Endothelial cell of umbilical vein (primary cell): Measurements from ENCODE around the gene JAZF1. TPM values are rescaled to one million over a fixed set of nuclear protein-coding genes. Genes with fewer than 3 reads are reported as not detected.

Source experiments
- BruUV-seq: library from RNA; stranded (reverse); fragments of 400-500 nt; replicated peaks from 2 replicates; lab custom pipeline; 2021; lab: Mats Ljungman, UMichigan
- CTCF ChIA-PET: fragments of 300-600, 350-600 bp; sonication (Branson Sonifier 250); formaldehyde crosslinking; loops from one replicate; lab custom pipeline; 2021; ENCODE audit warnings: antibody characterized with exemption, inconsistent platforms; lab: Charles Lee
- POLR2A ChIA-PET: fragments of 300-600, 350-600 bp; sonication (Branson Sonifier 250); formaldehyde crosslinking; loops from one replicate; lab custom pipeline; 2021; ENCODE audit warnings: antibody characterized with exemption, inconsistent platforms; lab: Charles Lee
- DNase-seq: peaks from one replicate; pipeline ENCODE4 v3.0.0-alpha.2; 2011; ENCODE audit warnings: low read depth, low spot score
- FAIRE-seq: peaks from 2 replicates; lab custom pipeline; 2011; peaks lifted over from hg19 to GRCh38; lab: Jason Lieb, UNC
- H2AFZ ChIP-seq: 2 replicates; pipeline ENCODE4 v1.6.0; 2012; ENCODE audit warnings: low read depth, low read length, control low read depth, inconsistent platforms
- H3K27ac ChIP-seq: 2 replicates; pipeline ENCODE4 v1.5.1; 2011; ENCODE audit warnings: low read depth, mild to moderate bottlenecking, control low read depth, low read length, moderate library complexity; ENCODE audit not compliant: insufficient read depth
- H3K27me3 ChIP-seq, 2 experiments: 2 replicates each; pipeline versions ENCODE4 v1.6.0 to v1.6.1; 2011; ENCODE audit warnings: low read length in 2 of 2, mixed read lengths in 1 of 2; ENCODE audit not compliant: control insufficient read depth in 2 of 2, insufficient read depth in 2 of 2
- H3K36me3 ChIP-seq, 2 experiments: 2 replicates in 1 of 2; 3 replicates in 1 of 2; pipeline ENCODE4 v1.5.1; 2011; ENCODE audit warnings: low read length in 2 of 2, mild to moderate bottlenecking in 1 of 2, moderate library complexity in 1 of 2; ENCODE audit not compliant: control insufficient read depth in 2 of 2, insufficient read depth in 2 of 2; ENCODE audit errors: extremely low read depth in 1 of 2
- H3K4me1 ChIP-seq: 3 replicates; pipeline ENCODE4 v1.5.1; 2011; ENCODE audit warnings: mild to moderate bottlenecking, low read length; ENCODE audit not compliant: control insufficient read depth, insufficient read depth; ENCODE audit errors: extremely low read depth
- H3K4me2 ChIP-seq: 2 replicates; pipeline ENCODE4 v1.6.1; 2011; ENCODE audit warnings: low read length, control low read depth, mixed read lengths; ENCODE audit not compliant: insufficient read depth
- H3K4me3 ChIP-seq, 3 experiments: fragments of 200-600 bp in 1 of 3; sonication (generic), shearing (Covaris generic) in 1 of 3; replicated peaks in 1 of 3; 2 replicates each; pipeline ENCODE4 v1.5.1; 2011 to 2016; ENCODE audit warnings: control low read depth in 3 of 3, low read length in 3 of 3, mild to moderate bottlenecking in 2 of 3, inconsistent platforms in 1 of 3, low read depth in 1 of 3, moderate library complexity in 1 of 3; ENCODE audit not compliant: insufficient read depth in 1 of 3
- H3K79me2 ChIP-seq: 2 replicates; pipeline ENCODE4 v1.6.0; 2012; ENCODE audit warnings: low read length, inconsistent platforms; ENCODE audit not compliant: control insufficient read depth, insufficient read depth
- H3K9ac ChIP-seq: replicated peaks from 2 replicates; pipeline ENCODE3; 2011; ENCODE audit warnings: low read length, control low read depth; ENCODE audit not compliant: insufficient read depth; ENCODE audit errors: extremely low read depth
- H3K9me1 ChIP-seq: replicated peaks from 3 replicates; pipeline ENCODE4 v1.6.0; 2011; ENCODE audit warnings: mild to moderate bottlenecking, low read length; ENCODE audit not compliant: control insufficient read depth, insufficient read depth; ENCODE audit errors: extremely low read depth
- H3K9me3 ChIP-seq: replicated peaks from 2 replicates; pipeline ENCODE4 v1.5.1; 2012; ENCODE audit warnings: low read length, inconsistent platforms; ENCODE audit not compliant: control insufficient read depth, insufficient read depth
- H4K20me1 ChIP-seq: replicated peaks from 2 replicates; pipeline ENCODE3; 2011; ENCODE audit warnings: mild to moderate bottlenecking, low read length; ENCODE audit not compliant: control insufficient read depth, insufficient read depth; ENCODE audit errors: extremely low read depth
- EZH2 ChIP-seq: IDR thresholded peaks from 2 replicates; pipeline ENCODE4 v1.6.1; 2012; ENCODE audit warnings: borderline replicate concordance, low read depth, mild to moderate bottlenecking, moderate library complexity, low read length, inconsistent platforms; ENCODE audit not compliant: severe bottlenecking
- FOS ChIP-seq: IDR thresholded peaks from 2 replicates; pipeline ENCODE4 v1.6.1; 2011; ENCODE audit warnings: mild to moderate bottlenecking, low read length, moderate library complexity, borderline replicate concordance; ENCODE audit not compliant: insufficient read depth
- GATA2 ChIP-seq: IDR thresholded peaks from 2 replicates; pipeline ENCODE4 v1.7.0; 2011; ENCODE audit warnings: low read depth, mild to moderate bottlenecking, moderate library complexity, mixed read lengths, low read length; ENCODE audit not compliant: insufficient read length, insufficient read depth
- POLR2A ChIP-seq: IDR thresholded peaks from 2 replicates; pipeline ENCODE4 v1.6.1; 2012; ENCODE audit warnings: low read depth, mild to moderate bottlenecking, control low read depth, low read length
- POLR2AphosphoS5 ChIP-seq: IDR thresholded peaks from 2 replicates; pipeline ENCODE4 v1.6.1; 2012; ENCODE audit warnings: low read depth, mild to moderate bottlenecking, control low read depth, low read length, moderate library complexity; ENCODE audit not compliant: insufficient read depth
- dilution Hi-C: fragments of 300-500 bp; cut with MboI; formaldehyde crosslinking; loops from one replicate; pipeline ENCODE4 v1.15.0; 2019; ENCODE audit warnings: low sequenced_read_pairs; ENCODE audit not compliant: extremely low pct_ligation_motif_present
- intact Hi-C: fragments of 100-400 bp; cut with micrococcal nuclease; formaldehyde crosslinking; loops from one replicate; pipeline ENCODE4 v1.10.0; 2022
- polyA plus RNA-seq, 4 experiments: library from polyadenylated mRNA; depleted of rRNA in 3 of 4; stranded (reverse) in 3 of 4; unstranded in 1 of 4; fragments of >200 nt; gene quantifications; 2 replicates each; pipeline versions ENCODE4 v1.2.1 to v1.2.3, GENCODE V29; 2011 to 2012; ENCODE audit warnings: missing spikeins in 1 of 4
- total RNA-seq: library from RNA; stranded (reverse); gene quantifications from 2 replicates; pipeline ENCODE4 v1.2.3, GENCODE V29; 2021
- TF ChIP-seq, protein P1 (sequence below), 2 donors: IDR thresholded peaks; 1 replicate in 1 of 2; 2 replicates in 1 of 2; pipeline ENCODE4 v1.5.1; 2011; ENCODE audit warnings: low read length in 2 of 2, mild to moderate bottlenecking in 2 of 2, moderate library complexity in 2 of 2, control low read depth in 1 of 2, inconsistent platforms in 1 of 2, low read depth in 1 of 2; ENCODE audit not compliant: insufficient read depth in 1 of 2; ENCODE audit errors: extremely low read depth in 1 of 2
- TF ChIP-seq, protein P2 (sequence below): IDR thresholded peaks from 2 replicates; pipeline ENCODE4 v1.6.1; 2011; ENCODE audit not compliant: insufficient read depth, insufficient read length

JAZF1 gene
- total and polyA plus RNA-seq, 2 donors (not counting 3 experiments of a cell fraction or from before 2014, with no cell fraction given) = 2.5 to 16.9 TPM

DNA sequence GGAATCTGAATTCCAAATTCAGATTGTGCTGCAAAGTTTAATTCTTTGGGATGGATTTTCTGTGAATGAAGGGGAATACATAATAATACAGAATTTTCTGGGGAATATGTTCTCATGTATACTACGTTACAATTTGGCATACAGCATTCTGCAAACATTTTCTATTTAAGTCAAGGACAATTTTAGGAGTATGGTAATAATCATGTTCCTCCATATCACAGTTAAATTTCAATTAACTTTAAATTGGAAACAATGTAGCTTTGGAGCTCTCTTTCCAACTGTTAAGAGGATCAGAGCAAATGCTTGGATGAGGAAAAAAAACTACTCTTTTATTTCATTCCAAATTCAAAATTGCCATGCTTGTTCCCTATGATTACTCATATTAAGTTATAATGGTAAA is 217.5 kb downstream of the JAZF1 start:
- dilution Hi-C loops (no loop called here), intact Hi-C loops (no loop called here)
- ChIA-PET CTCF (interaction anchor here (1.4 kb wide), 1 partner anchor 9 kb away, joined by 3 read pairs; no protein-coding TSS in a partner anchor), POLR2A (no interaction called here)
- Histone ChIP-seq H3K27ac (no peak overlapping the region), H3K79me2 (no peaks in the 10 kb centered on the region), H3K9me1 (no peaks in the 10 kb centered on the region), H4K20me1 (no peaks in the 10 kb centered on the region), H3K4me1 (no peaks in the 10 kb centered on the region), H3K9me3 (no peaks in the 10 kb centered on the region), H3K36me3 (no peaks in the 10 kb centered on the region), H2AFZ (no peak overlapping the region), H3K27me3 (no peaks in the 10 kb centered on the region), H3K9ac (no peak overlapping the region), H3K4me3 (no peak overlapping the region), H3K4me2 (no peak overlapping the region)
- BruUV-seq = no TSS peak
- no peak for TF ChIP-seq EZH2
- DNase-seq (no peak), FAIRE-seq (no peak)

GRCh38 chr7:27962273-27962672 is 218.3 kb downstream of the JAZF1 start:
- Histone ChIP-seq H3K4me2 (no peak overlapping the region), H3K9ac (no peak overlapping the region), H4K20me1 (no peaks in the 10 kb centered on the region), H3K9me3 (no peaks in the 10 kb centered on the region), H2AFZ (no peak overlapping the region), H3K4me1 (no peaks in the 10 kb centered on the region), H3K79me2 (no peaks in the 10 kb centered on the region), H3K27me3 (no peaks in the 10 kb centered on the region), H3K4me3 (no peak overlapping the region), H3K9me1 (no peaks in the 10 kb centered on the region), H3K27ac (no peak overlapping the region), H3K36me3 (no peaks in the 10 kb centered on the region)
- FAIRE-seq = no peak
- dilution Hi-C loops = no loop called here
- TF ChIP-seq GATA2 (no peak), POLR2AphosphoS5 (no peak), POLR2A (no peak), EZH2 (no peak), FOS (no peak)
- TF ChIP-seq, protein P1, sequence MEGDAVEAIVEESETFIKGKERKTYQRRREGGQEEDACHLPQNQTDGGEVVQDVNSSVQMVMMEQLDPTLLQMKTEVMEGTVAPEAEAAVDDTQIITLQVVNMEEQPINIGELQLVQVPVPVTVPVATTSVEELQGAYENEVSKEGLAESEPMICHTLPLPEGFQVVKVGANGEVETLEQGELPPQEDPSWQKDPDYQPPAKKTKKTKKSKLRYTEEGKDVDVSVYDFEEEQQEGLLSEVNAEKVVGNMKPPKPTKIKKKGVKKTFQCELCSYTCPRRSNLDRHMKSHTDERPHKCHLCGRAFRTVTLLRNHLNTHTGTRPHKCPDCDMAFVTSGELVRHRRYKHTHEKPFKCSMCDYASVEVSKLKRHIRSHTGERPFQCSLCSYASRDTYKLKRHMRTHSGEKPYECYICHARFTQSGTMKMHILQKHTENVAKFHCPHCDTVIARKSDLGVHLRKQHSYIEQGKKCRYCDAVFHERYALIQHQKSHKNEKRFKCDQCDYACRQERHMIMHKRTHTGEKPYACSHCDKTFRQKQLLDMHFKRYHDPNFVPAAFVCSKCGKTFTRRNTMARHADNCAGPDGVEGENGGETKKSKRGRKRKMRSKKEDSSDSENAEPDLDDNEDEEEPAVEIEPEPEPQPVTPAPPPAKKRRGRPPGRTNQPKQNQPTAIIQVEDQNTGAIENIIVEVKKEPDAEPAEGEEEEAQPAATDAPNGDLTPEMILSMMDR (IDR thresholded peaks at IDR 0.05; ENCODE audit: extremely low read depth in 1 of 2, insufficient read depth in 1 of 2, low read depth in 1 of 2, low read length in 2 of 2) = no peak
- TF ChIP-seq, protein P2, sequence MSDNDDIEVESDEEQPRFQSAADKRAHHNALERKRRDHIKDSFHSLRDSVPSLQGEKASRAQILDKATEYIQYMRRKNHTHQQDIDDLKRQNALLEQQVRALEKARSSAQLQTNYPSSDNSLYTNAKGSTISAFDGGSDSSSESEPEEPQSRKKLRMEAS = no peak
- ChIA-PET POLR2A (no interaction called here), CTCF (no interaction called here)
- BruUV-seq = no TSS peak
- intact Hi-C loops = no loop called here
- no peak for DNase-seq
